Esophagus (tissue), 2 donors: ENCODE data around the gene MX1. TPM values are rescaled to one million over a fixed set of nuclear protein-coding genes. Genes with fewer than 3 reads are reported as not detected.
"Not testable (repeated sequence)": the region's sequence is repeated elsewhere in the genome, so short reads cannot be mapped to it uniquely, and the experiment has no call there.

Experiments used
- H3K27ac ChIP-seq, 2 donors: one replicate each; pipeline ENCODE4 v1.5.1; 2013; ENCODE audit warnings: low read depth in 2 of 2, mild to moderate bottlenecking in 2 of 2, inconsistent platforms in 1 of 2, low read length in 1 of 2, moderate library complexity in 1 of 2
- H3K27me3 ChIP-seq, 2 donors: one replicate each; pipeline ENCODE4 v1.6.1; 2013; ENCODE audit warnings: low read length in 2 of 2, control low read depth in 1 of 2, mild to moderate bottlenecking in 1 of 2; ENCODE audit not compliant: insufficient read depth in 2 of 2, control insufficient read depth in 1 of 2
- H3K36me3 ChIP-seq, 2 donors: one replicate each; pipeline ENCODE4 v1.6.1; 2013; ENCODE audit warnings: low read length in 1 of 2; ENCODE audit not compliant: control insufficient read depth in 2 of 2, insufficient read depth in 2 of 2
- H3K4me1 ChIP-seq, 2 donors: one replicate each; pipeline ENCODE4 v1.6.1; 2013; ENCODE audit warnings: low read length in 1 of 2; ENCODE audit not compliant: control insufficient read depth in 2 of 2, insufficient read depth in 2 of 2
- H3K4me3 ChIP-seq, 2 donors: one replicate each; pipeline ENCODE4 v1.5.1; 2013; ENCODE audit warnings: low read length in 2 of 2, mild to moderate bottlenecking in 2 of 2, low read depth in 1 of 2, moderate library complexity in 1 of 2
- H3K9me3 ChIP-seq, 2 donors: one replicate each; pipeline ENCODE4 v1.6.1; 2013; ENCODE audit warnings: mild to moderate bottlenecking in 2 of 2, low read depth in 1 of 2, low read length in 1 of 2, moderate library complexity in 1 of 2; ENCODE audit not compliant: control insufficient read depth in 2 of 2, insufficient read depth in 1 of 2
- WGBS, 2 donors: extraction: QIAGEN DNeasy Blood & Tissue Kit; methylation state at CpG; one replicate each; pipeline ENCODE4 v1.1.7; 2013; 5-methylcytosine and 5-hydroxymethylcytosine counted together
- polyA plus RNA-seq, 2 donors: library from polyadenylated mRNA; stranded (reverse); fragments of 200-250 nt; gene quantifications; one replicate each; pipeline ENCODE4 v1.2.3, GENCODE V29; 2013
- donor health status: healthy with polysubstance abuse.
- donor health status: Bipolar disorder and iron deficiency.

MX1 gene
- polyA plus RNA-seq, 2 donors, result 17.3 to 25.4 TPM

DNA sequence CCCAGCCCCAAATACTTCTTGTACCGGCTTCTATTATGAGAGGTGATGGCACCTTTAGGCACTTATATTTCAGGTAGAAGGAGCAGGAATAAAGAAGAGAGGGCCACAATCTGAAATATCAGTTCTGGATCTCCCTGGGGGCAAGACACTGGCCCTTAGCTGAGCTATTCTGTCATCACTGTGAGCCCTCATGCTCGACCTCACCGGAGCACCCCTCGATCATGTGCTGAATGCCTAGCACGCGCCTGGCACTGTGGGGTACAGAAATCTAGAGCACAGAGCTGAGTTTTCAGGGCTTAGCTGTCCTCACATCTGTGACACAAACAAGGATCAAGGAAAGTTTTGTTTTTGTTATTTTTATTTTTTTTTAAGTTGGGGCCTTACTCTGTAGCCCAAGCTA is 7.6 kb upstream of the MX1 start:
- Histone ChIP-seq H3K9me3 (no peaks in the 10 kb centered on the region), H3K4me3 (no peak overlapping the region), H3K27ac (peak overlapping the region in 1 of 2 donors; percentile 27), H3K27me3 (no peaks in the 10 kb centered on the region), H3K4me1 (peaks cover 2 to 7% of the 10 kb centered on the region in 2 donors), H3K36me3 (no peaks in the 10 kb centered on the region)
- 92 to 93% methylated on average over 6 of the region's 6 CpGs for WGBS, 2 donors

DNA sequence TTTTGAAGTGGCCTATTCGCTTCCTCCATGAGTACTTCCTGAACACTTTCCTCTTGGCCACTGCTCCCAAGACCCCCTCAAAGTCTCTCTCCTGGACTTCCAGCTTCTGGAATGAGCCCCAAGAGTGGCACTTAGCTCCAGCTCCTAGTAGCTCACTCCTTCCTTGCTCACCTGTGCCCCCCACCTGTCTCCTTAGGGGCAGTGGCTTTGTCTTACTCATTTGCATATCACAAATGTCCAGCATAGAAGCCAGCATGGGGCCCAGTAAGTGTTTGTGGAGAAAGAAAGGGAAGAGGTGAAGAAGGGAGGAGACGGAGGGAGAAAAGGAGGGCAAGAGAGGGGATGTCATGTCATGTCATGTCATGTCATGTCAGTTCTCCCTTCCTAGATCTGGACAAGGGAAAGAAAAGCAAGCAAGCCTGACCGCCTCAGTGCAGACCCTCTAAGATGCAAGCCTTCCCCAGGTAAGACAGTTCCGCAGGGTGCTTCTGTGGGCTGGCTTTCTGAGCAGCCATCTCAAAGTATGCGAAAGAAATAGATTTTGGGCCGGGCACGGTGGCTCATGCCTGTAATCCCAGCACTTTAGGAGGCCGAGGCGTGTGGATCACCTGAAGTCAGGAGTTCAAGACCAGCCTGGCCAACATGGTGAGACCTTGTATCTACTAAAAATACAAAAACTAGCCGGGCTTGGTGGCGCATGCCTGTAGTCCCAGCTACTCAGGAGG is 6.9 kb upstream of the MX1 start:
- Histone ChIP-seq H3K27ac (peak overlapping the region in 1 of 2 donors; percentile 42), H3K9me3 (no peaks in the 10 kb centered on the region), H3K4me3 (no peak overlapping the region), H3K36me3 (no peaks in the 10 kb centered on the region), H3K27me3 (no peaks in the 10 kb centered on the region), H3K4me1 (peaks cover 2 to 7% of the 10 kb centered on the region in 2 donors)
- WGBS, 2 donors, result 96 to 98% methylated on average over 11 of the region's 11 CpGs

DNA sequence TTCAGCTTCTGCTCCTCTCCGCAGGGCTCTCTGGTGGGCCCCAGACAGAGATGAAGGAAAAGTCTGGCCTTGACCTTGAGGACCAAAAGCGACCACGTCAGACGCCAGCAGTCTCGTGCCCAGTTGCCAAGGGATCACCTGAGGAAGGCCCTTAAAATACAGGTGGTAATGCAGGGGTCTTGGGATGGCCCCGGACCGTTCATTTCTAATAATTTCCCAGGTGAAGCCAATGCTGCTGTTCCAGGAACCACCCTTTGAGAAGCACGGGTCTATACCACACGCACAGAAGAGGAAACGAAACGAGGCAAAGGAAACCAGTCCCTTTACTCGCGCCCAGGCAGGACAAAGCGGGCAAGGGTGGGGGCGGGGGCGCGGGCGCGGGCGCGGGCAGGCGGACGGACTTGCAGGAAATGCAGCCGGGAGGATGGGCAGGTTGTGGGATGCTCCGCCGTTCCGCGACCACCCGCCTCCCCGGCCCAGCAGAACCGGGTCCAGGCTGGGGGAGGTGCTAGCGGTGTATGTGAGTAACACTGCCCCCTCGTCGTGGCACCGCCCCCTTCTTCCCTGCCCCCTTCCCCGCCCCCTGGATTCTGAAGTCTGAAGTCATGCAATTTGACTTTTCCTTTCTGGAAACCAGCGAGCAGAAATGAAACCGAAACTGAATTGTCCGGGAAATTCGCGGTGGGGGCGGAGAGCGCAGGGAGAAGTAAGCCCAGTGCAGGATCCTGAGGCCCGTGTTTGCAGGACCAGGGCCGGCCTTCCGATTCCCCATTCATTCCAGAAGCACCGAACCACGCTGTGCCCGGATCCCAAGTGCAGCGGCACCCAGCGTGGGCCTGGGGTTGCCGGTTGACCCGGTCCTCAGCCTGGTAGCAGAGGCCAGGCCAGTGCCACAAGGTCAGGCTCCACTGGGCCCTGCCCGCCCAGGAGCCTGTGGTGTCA is 5.8 kb upstream of the MX1 start:
- Histone ChIP-seq H3K36me3 (no peaks in the 10 kb centered on the region), H3K4me3 (peak overlapping the region; percentile 64 to 67), H3K9me3 (no peaks in the 10 kb centered on the region), H3K27me3 (no peaks in the 10 kb centered on the region), H3K27ac (peak overlapping the region; percentile 90 to 93), H3K4me1 (peaks cover 2 to 7% of the 10 kb centered on the region in 2 donors)
- 4% methylated on average over 52 to 54 of the region's 54 CpGs for WGBS, 2 donors

DNA sequence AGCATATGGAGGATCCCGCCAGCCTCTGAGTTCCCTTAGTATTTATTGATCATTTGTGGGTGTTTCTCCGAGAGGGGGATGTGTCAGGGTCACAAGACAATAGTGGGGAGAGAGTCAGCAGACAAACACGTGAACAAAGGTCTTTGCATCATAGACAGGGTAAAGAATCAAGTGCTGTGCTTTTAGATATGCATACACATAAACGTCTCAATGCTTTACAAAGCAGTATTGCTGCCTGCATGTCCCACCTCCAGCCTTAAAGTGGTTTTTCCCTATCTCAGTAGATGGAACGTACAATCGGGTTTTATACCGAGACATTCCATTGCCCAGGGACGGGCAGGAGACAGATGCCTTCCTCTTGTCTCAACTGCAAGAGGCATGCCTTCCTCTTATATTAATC is 5.0 kb upstream of the MX1 start:
- not testable (repeated sequence) for H3K4me3 ChIP-seq, H3K9me3 ChIP-seq, H3K4me1 ChIP-seq, H3K36me3 ChIP-seq, H3K27me3 ChIP-seq
- peak overlapping the region; percentile 90 to 93 for H3K27ac ChIP-seq
- 28 to 32% methylated on average over 6 to 7 of the region's 8 CpGs for WGBS, 2 donors

DNA sequence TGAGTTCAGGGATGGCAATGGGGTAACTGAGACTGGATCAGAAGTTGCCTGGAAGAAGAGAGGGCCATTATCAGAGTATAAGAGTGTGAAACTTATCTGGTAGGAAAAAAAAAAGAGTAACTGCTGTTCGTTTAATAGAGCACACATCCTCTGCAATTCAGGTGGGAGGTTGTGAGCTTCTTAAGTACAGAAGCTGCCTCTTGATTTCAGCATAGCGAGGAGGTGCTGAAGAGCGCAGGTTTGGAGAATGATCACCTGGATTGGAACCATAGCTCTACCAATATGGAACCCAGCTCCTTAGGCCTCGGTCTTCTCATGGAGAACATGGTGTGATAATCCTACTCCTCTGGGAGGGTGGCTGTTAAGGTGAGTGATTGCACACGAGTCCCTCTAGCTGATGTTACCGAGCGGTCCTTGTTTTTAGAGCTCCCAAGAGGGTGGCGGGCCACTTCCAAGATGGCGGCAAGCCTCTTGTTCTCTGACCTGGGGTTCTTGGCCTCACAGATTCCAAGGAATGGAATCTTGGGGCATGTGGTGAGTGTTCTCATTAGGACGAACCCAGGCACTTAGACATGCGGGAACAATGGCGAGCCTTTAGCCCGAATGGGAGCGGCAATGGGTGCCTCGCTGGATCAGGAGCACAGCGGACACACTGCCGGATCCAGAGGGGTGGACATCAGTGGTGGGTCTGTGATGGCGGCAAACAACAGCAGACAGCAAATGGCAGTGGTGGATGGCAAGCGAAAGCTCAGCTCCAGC is 3.3 kb upstream of the MX1 start:
- 97% methylated on average over 19 of the region's 19 CpGs for WGBS, 2 donors
- Histone ChIP-seq H3K36me3 (no peaks in the 10 kb centered on the region), H3K27me3 (no peaks in the 10 kb centered on the region), H3K4me3 (no peak overlapping the region), H3K27ac (no peak overlapping the region), H3K4me1 (peaks cover 2 to 12% of the 10 kb centered on the region in 2 donors), H3K9me3 (no peaks in the 10 kb centered on the region)

DNA sequence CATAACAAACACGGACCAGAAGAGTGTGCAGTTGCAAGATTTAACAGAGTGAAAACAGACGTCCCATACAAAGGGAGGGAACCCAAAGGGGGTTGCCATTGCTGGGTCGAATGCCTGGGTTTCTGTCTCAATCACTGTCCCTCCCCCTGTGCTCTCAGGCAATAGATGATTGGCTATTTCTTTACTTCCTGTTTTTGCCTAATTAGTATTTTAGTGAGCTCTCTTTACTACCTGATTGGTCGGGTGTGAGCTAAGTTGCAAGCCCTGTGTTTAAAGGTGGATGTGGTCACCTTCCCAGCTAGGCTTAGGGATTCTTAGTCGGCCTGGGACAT is 2.8 kb upstream of the MX1 start:
- not testable (repeated sequence) for H3K27ac ChIP-seq, H3K4me3 ChIP-seq, H3K36me3 ChIP-seq, H3K9me3 ChIP-seq, H3K27me3 ChIP-seq
- peaks cover 2 to 12% of the 10 kb centered on the region in 2 donors for H3K4me1 ChIP-seq
- 80% methylated on average over 5 of the region's 5 CpGs for WGBS, 2 donors

DNA sequence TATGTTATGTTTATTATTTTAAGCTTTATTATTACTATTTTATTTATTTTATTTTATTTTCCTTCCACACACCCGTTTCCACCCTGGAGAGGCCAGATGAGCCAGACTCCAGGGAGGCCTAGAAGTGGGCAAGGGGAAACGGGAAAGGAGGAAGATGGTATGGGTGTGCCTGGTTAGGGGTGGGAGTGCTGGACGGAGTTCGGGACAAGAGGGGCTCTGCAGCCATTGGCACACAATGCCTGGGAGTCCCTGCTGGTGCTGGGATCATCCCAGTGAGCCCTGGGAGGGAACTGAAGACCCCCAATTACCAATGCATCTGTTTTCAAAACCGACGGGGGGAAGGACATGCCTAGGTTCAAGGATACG is 468 bp upstream of the MX1 start:
- no peaks in the 10 kb centered on the region for H3K36me3 ChIP-seq
- no peaks in the 10 kb centered on the region for H3K27me3 ChIP-seq
- H3K4me3 ChIP-seq, result peak overlapping the region; percentile 64 to 71
- H3K9me3 ChIP-seq, result no peaks in the 10 kb centered on the region
- peaks cover 2 to 7% of the 10 kb centered on the region in 2 donors for H3K4me1 ChIP-seq
- H3K27ac ChIP-seq, result peak overlapping the region; percentile 54 to 65
- WGBS, 2 donors, result 41 to 57% methylated on average over 7 of the region's 7 CpGs

DNA sequence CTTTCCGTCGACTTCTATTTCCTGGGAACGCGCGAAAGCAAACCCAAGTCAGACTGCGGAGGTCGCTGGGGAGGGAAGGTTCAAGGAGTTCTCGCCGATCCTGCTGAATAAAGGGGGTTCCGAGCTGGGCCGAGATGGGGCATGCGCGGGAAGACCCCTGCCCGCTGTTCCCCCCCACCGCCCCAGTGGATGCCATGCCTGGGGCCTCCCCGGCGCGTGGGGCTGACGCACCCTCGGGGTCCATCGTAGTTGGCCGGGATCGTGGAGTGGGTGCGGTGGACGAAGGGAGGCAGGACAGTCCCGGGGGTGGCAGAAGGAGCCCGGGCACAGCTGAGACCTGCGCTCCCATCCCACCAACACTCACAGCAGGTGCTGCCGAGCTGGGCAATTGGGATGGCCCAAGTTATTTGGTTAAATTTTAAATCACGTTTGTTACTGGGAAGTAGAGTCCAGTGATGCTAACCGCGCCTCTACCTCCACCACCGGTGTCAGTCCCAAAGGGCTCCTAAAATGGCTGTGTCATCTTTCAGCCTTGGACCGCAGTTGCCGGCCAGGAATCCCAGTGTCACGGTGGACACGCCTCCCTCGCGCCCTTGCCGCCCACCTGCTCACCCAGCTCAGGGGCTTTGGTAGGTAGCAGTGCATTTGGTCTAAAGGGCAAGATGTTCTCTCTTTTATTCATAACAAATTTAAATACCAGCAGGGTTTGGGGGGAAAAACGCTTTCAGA is 801 bp downstream of the MX1 start:
- Histone ChIP-seq H3K27ac (peak overlapping the region; percentile 53 to 65), H3K36me3 (peaks cover 1 to 4% of the 10 kb centered on the region in 2 donors), H3K4me1 (peaks cover 2 to 5% of the 10 kb centered on the region in 2 donors), H3K4me3 (peak overlapping the region; percentile 64 to 71), H3K9me3 (no peaks in the 10 kb centered on the region), H3K27me3 (no peaks in the 10 kb centered on the region)
- 15 to 23% methylated on average over 41 of the region's 41 CpGs for WGBS, 2 donors

DNA sequence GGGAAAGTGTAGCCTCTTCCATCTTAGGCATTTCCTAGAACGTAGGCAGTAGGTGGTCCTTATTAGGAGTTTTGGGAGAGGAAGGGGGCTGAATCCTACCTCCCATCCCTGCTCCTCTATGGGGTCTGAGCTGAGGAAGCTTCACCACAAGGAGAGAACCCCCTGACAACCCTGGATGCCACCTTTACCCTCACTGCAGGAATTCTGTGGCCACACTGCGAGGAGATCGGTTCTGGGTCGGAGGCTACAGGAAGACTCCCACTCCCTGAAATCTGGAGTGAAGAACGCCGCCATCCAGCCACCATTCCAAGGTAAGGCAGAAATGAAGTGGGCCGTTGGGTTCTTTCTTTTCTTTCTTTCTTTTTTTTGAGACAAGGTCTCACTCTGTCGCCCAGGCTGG is 1.5 kb downstream of the MX1 start:
- Histone ChIP-seq H3K4me3 (no peak overlapping the region), H3K27me3 (no peaks in the 10 kb centered on the region), H3K27ac (no peak overlapping the region), H3K9me3 (no peaks in the 10 kb centered on the region), H3K36me3 (peaks cover 6 to 10% of the 10 kb centered on the region in 2 donors), H3K4me1 (peaks cover 2 to 5% of the 10 kb centered on the region in 2 donors)
- 87 to 92% methylated on average over 8 of the region's 8 CpGs for WGBS, 2 donors
